Smooth muscle cell (in vitro differentiated cells): ENCODE results near the gene CRPPA. TPM values are rescaled to one million over a fixed set of nuclear protein-coding genes. Genes with fewer than 3 reads are reported as not detected.

ENCODE experiments used
- DNase-seq: peaks from one replicate; lab custom pipeline; 2025; ENCODE audit not compliant: unreplicated experiment; lab: John Stamatoyannopoulos, UW
- H2AFZ ChIP-seq: fragments of 200-600 bp; sonication (generic); 2 replicates; pipeline ENCODE4 v1.6.0; 2016; ENCODE audit warnings: antibody characterized with exemption, low read depth, mild to moderate bottlenecking
- H3F3A ChIP-seq: fragments of 200-600 bp; sonication (generic); 2 replicates; pipeline ENCODE4 v1.6.0; 2017; ENCODE audit warnings: antibody characterized with exemption, low read depth
- H3K27ac ChIP-seq: fragments of 200-600 bp; sonication (generic); 2 replicates; pipeline ENCODE4 v1.5.1; 2016; ENCODE audit warnings: low read depth, mild to moderate bottlenecking
- H3K27me3 ChIP-seq: fragments of 200-600 bp; sonication (generic); 2 replicates; pipeline ENCODE4 v1.6.1; 2016; ENCODE audit warnings: low read depth, mild to moderate bottlenecking
- H3K36me3 ChIP-seq: fragments of 200-600 bp; sonication (generic); 2 replicates; pipeline ENCODE4 v1.5.1; 2016; ENCODE audit warnings: low read depth
- H3K4me1 ChIP-seq: fragments of 200-600 bp; sonication (generic); 2 replicates; pipeline ENCODE4 v1.5.1; 2016; ENCODE audit warnings: low read depth
- H3K4me2 ChIP-seq: fragments of 200-600 bp; sonication (generic); 2 replicates; pipeline ENCODE4 v1.6.0; 2016; ENCODE audit warnings: mild to moderate bottlenecking
- H3K4me3 ChIP-seq: fragments of 200-600 bp; sonication (generic); 2 replicates; pipeline ENCODE4 v1.5.1; 2016; ENCODE audit warnings: mild to moderate bottlenecking
- H3K79me2 ChIP-seq: fragments of 200-600 bp; sonication (generic); 2 replicates; pipeline ENCODE4 v1.6.0; 2016; ENCODE audit warnings: low read depth, mild to moderate bottlenecking
- H3K9ac ChIP-seq: fragments of 200-600 bp; sonication (generic); 2 replicates; pipeline ENCODE4 v1.6.0; 2016; ENCODE audit warnings: low read depth
- H3K9me3 ChIP-seq: fragments of 200-600 bp; sonication (generic); replicated peaks from 2 replicates; pipeline ENCODE4 v1.5.1; 2016; ENCODE audit warnings: low read depth
- H4K20me1 ChIP-seq: fragments of 200-600 bp; sonication (generic); 2 replicates; pipeline ENCODE4 v1.6.0; 2016; ENCODE audit warnings: low read depth
- WGBS: methylation state at CpG from one replicate; pipeline ENCODE4 v1.1.7; 2016; ENCODE audit warnings: low lambda C conversion rate; 5-methylcytosine and 5-hydroxymethylcytosine counted together
- polyA plus RNA-seq: library from polyadenylated mRNA; unstranded; fragments of >200 nt; fragmentation: Nextera tagmentation; extraction: Ambion mirVana; gene quantifications from 2 replicates; pipeline ENCODE4 v1.2.1, GENCODE V29; 2016
- total RNA-seq: library from RNA; depleted of rRNA; stranded (reverse); fragments of >200 nt; gene quantifications from 2 replicates; pipeline ENCODE4 v1.2.3, GENCODE V29; 2014
- TF ChIP-seq, protein P1 (sequence below): fragments of 200-600 bp; sonication (generic); IDR thresholded peaks from 2 replicates; pipeline ENCODE4 v1.5.1; 2017; ENCODE audit warnings: borderline replicate concordance, mild to moderate bottlenecking, antibody characterized with exemption; ENCODE audit not compliant: insufficient read depth, poor library complexity, severe bottlenecking

CRPPA gene
- total and polyA plus RNA-seq, 2 experiments from 2014 or later, result 1.7 to 1.9 TPM

- H3K4me2 ChIP-seq, result no peak overlapping the region
- no peak for DNase-seq
- WGBS, result 100% methylated on average over 2 of the region's 2 CpGs
- H2AFZ ChIP-seq, result no peak overlapping the region
- TF ChIP-seq, protein P1, sequence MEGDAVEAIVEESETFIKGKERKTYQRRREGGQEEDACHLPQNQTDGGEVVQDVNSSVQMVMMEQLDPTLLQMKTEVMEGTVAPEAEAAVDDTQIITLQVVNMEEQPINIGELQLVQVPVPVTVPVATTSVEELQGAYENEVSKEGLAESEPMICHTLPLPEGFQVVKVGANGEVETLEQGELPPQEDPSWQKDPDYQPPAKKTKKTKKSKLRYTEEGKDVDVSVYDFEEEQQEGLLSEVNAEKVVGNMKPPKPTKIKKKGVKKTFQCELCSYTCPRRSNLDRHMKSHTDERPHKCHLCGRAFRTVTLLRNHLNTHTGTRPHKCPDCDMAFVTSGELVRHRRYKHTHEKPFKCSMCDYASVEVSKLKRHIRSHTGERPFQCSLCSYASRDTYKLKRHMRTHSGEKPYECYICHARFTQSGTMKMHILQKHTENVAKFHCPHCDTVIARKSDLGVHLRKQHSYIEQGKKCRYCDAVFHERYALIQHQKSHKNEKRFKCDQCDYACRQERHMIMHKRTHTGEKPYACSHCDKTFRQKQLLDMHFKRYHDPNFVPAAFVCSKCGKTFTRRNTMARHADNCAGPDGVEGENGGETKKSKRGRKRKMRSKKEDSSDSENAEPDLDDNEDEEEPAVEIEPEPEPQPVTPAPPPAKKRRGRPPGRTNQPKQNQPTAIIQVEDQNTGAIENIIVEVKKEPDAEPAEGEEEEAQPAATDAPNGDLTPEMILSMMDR, result no peak
- peaks cover 3% of the 10 kb centered on the region for H3K79me2 ChIP-seq
- no peak overlapping the region for H3K9ac ChIP-seq
- no peaks in the 10 kb centered on the region for H4K20me1 ChIP-seq
- H3K9me3 ChIP-seq, result no peaks in the 10 kb centered on the region
- no peak overlapping the region for H3K4me3 ChIP-seq
- no peaks in the 10 kb centered on the region for H3F3A ChIP-seq
- H3K36me3 ChIP-seq, result no peaks in the 10 kb centered on the region
- no peak overlapping the region for H3K27ac ChIP-seq
- H3K4me1 ChIP-seq, result no peaks in the 10 kb centered on the region
- H3K27me3 ChIP-seq, result no peaks in the 10 kb centered on the region
Measured at GRCh38 chr7:16411391-16411790, 9.9 kb downstream of the CRPPA start.

DNA sequence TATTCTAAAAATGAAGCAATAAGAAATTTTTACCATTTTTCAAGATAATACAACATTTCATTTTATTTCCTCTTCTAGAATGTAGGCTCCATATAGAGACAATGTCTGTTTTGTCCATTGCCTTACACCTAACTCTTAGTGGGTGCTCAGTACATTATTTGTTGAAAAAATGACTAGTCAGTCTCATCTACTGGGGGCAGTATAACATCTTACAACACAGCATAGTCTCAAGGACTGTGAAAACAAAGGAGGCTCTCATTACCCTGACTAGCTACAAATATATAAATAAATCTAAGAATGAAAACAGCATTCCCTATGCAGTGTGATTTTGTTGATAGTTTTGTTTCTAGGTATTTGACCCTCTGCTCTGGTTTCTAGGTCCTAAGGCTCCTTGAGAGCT is 11.6 kb downstream of the CRPPA start:
- TF ChIP-seq, protein P1, result no peak
- DNase-seq, result no peak
- Histone ChIP-seq H3K4me1 (no peaks in the 10 kb centered on the region), H3K27ac (no peak overlapping the region), H3K4me2 (no peak overlapping the region), H3F3A (no peaks in the 10 kb centered on the region), H3K27me3 (no peaks in the 10 kb centered on the region), H3K9me3 (no peaks in the 10 kb centered on the region), H3K9ac (no peak overlapping the region), H3K4me3 (no peak overlapping the region), H3K79me2 (no peaks in the 10 kb centered on the region), H2AFZ (no peak overlapping the region), H4K20me1 (no peaks in the 10 kb centered on the region), H3K36me3 (no peaks in the 10 kb centered on the region)

DNA sequence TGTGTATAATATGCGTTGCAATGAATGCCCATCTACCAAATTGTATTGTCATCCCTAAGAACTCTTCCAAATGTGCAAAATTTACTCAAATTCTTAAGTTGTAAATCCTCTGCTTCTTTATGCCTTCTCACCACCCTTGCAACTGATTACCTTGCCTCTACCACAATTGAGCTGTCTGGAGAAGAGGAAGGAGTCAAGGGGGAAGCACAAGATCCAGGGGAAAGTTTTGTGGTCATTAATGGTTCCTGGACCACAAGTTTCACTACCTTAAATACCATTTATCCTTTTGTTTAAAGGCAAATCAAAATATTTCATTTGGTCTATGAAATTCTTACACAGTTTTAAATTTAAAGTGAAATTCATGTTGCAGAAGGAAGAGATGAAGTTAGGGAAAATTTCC is 16.7 kb downstream of the CRPPA start:
- no peaks in the 10 kb centered on the region for H4K20me1 ChIP-seq
- TF ChIP-seq, protein P1, result no peak
- H3K9ac ChIP-seq, result no peak overlapping the region
- 93% methylated on average over 1 of the region's 1 CpG for WGBS
- no peak for DNase-seq
- H3K4me1 ChIP-seq, result no peaks in the 10 kb centered on the region
- no peak overlapping the region for H3K4me3 ChIP-seq
- no peak overlapping the region for H3K4me2 ChIP-seq
- no peak overlapping the region for H3K27ac ChIP-seq
- no peak overlapping the region for H2AFZ ChIP-seq
- H3K79me2 ChIP-seq, result no peaks in the 10 kb centered on the region
- H3K27me3 ChIP-seq, result no peaks in the 10 kb centered on the region
- H3F3A ChIP-seq, result peaks cover 6% of the 10 kb centered on the region
- H3K9me3 ChIP-seq, result no peaks in the 10 kb centered on the region
- H3K36me3 ChIP-seq, result peaks cover 7% of the 10 kb centered on the region

DNA sequence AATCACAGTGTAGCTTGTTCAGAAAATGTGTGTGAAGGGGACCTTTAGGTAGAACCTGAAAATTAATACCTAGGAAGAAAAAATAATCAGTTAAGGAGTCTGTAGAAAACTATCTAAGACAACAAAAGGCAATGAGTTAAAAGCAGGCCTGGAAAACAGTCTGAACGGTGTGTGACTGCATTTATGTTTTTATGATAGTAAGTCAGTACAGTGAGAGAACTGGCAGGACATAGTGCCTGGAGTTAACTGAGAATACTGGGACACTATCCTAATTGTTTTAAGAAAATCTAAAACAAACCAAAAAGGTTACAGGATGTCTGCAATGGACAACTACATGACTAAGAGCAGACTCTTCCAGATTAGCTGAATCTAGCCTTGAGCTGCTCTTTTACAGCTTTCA is 17.9 kb downstream of the CRPPA start:
- Histone ChIP-seq H4K20me1 (no peaks in the 10 kb centered on the region), H2AFZ (no peak overlapping the region), H3F3A (peaks cover 18% of the 10 kb centered on the region), H3K4me2 (no peak overlapping the region), H3K9ac (no peak overlapping the region), H3K79me2 (no peaks in the 10 kb centered on the region), H3K4me1 (no peaks in the 10 kb centered on the region), H3K27ac (no peak overlapping the region), H3K4me3 (no peak overlapping the region), H3K9me3 (no peaks in the 10 kb centered on the region), H3K36me3 (peaks cover 7% of the 10 kb centered on the region), H3K27me3 (no peaks in the 10 kb centered on the region)
- WGBS, result 46% methylated on average over 1 of the region's 1 CpG
- no peak for DNase-seq
- TF ChIP-seq, protein P1, result no peak
